Hepatic stellate cell (primary cell): ENCODE results near the gene MDN1.
"Not testable (repeated sequence)": the region's sequence is repeated elsewhere in the genome, so short reads cannot be mapped to it uniquely, and the experiment has no call there.

Experiments
- DNase-seq: peaks from one replicate; pipeline ENCODE4 v3.0.0; 2011; ENCODE audit warnings: low spot score

MDN1 gene

GRCh38 chr6:89819336-89820130 is at the start of gene MDN1:
Gene MDN1, minus strand, starts transcription at chr6:89819794. Its CDS starts 187 bp downstream, at chr6:89819607.
- DNase-seq = peak; percentile 93

- DNase-seq = no peak
Measured at GRCh38 chr6:89866024-89866678, 46.6 kb upstream of the MDN1 start.

DNA sequence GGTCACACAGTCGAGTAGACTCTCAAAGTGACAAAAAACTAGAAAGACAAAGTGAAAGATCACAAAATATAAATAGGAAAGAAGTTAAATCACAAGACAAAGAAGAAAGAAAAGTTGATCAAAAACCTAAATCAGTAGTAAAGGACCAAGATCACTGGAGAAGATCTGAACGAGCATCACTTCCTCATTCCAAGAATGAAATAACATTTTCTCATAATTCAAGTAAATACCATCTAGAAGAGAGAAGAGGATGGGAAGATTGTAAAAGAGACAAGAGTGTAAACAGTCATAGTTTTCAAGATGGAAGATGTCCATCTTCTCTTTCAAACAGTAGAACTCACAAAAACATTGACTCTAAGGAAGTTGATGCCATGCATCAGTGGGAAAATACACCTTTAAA is 43.1 kb upstream of the MDN1 start:
- DNase-seq = no peak

DNA sequence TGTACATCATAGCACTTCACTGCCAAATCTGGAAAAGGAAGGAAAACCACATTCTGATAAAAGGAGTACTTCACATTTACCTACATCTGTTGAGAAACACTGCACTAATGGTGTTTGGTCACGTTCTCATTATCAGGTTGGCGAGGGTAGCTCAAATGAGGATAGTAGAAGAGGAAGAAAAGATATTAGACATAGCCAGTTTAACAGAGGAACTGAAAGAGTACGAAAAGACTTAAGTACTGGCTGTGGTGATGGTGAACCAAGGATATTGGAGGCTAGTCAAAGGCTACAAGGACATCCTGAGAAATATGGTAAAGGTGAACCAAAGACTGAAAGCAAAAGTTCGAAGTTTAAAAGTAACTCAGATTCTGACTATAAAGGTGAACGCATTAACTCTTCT is 42.7 kb upstream of the MDN1 start:
- DNase-seq = no peak

DNA sequence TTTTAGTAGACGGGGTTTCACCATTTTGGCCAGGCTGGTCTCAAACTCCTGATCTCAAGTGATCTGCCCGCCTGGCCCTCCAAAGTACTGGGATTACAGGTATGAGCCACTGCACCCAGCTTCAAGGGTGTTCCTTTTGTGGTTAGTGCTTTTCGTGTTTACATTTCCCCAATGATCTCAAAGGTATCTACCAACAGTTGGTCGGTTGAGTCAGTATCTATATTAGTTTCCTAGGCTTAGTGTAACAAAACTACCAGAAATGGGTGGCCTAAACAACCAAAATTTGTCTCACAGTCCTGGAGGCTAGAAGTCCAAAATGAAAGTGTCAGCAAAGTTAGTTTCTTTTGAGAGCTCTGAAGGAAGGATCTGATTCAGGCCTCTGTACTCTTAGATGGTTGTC is 40.1 kb upstream of the MDN1 start:
- no peak for DNase-seq

DNA sequence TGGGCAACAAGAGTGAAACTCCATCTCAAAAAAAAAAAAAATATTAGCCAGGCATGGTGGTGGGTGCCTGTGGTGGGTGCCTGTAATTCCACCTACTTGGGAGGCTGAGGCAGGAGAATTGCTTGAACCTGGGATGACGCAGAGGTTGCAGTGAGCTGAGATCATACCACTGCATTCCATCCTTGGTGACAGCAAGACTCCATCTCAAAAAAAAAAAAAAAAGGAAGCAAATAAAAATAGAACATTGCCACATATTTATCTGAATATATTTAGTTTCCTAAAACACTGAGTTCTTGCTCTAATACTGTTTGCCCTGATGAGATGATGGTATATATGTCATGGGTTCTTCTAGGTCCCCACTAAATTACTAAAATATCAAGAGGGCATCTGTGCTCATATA is 38.4 kb upstream of the MDN1 start:
- DNase-seq = no peak

DNA sequence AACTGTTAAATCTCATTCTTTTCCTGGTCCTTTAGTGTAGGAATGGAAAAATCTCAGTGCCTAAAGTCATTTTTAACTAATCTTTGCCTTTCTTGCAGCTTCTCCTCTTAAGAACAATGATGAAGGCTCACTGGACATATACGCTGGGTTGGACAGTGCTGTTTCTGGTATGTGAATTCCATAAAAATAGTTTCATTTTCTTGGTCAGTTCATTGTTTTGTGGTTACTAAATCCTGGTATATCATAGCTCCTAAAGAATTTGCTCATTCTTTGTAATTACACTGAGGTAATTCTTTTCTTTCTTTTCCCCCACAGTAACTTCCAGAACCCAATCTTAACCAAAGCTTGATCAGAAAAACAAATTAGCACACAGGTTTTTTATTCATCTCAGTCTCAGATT is 33.5 kb upstream of the MDN1 start:
- peak; percentile 37 for DNase-seq

DNA sequence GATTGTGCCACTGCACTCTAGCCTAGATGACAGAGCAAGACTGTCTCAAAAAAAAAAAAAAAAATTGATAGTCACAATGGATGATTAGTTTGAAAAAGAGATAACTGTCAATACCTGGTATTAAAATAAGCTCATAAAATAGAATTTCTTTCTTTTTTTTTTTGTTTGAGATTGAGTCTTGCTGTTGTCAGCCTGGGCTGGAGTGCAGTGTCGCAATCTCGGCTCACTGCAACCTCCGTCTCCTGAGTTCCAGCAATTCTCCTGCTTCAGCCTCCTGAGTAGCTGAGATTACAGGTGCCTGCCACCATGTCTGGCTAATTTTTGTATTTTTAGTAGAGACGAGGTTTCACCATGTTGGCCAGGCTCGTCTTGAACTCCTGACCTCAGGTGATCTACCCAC is 27.9 kb upstream of the MDN1 start:
- not testable (repeated sequence) for DNase-seq

DNA sequence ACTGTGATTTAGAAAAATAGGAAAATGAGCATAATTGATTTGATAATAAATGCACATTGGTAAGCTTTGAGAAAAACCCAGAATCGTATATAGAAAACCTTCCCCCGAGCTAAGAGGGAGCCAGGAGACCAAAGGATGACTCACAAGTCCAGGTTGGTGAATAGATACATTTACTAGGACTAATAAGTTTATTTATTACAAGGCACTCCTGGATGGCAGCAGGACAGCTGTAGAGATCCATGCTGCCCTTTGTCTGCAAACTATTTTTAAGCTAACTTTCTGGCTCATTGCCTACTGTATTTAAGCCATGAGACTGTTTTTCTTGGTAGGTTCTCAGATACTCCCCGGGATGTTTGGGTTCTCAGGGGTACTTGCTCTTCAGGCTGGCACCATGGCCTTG is 23.5 kb upstream of the MDN1 start:
- peak; percentile 26 for DNase-seq

DNA sequence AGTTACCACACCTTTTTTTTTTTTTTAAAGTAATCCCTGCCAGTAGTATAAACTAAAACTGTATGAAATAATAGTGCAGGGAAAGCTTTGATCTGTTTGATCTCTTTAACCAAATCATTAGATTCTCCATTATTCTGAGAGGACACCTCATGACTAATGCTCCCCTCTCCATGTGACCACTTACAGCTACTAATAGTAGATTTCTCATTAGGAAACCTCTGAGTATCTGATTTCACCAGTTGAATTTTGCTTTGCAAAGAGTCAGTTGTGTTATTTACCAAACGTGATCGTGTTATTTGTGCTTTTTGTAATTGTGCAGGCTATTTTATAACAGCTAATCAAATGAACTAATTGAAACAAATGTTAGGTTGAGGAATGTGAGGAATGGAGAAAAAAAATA is 22.6 kb upstream of the MDN1 start:
- DNase-seq = no peak

DNA sequence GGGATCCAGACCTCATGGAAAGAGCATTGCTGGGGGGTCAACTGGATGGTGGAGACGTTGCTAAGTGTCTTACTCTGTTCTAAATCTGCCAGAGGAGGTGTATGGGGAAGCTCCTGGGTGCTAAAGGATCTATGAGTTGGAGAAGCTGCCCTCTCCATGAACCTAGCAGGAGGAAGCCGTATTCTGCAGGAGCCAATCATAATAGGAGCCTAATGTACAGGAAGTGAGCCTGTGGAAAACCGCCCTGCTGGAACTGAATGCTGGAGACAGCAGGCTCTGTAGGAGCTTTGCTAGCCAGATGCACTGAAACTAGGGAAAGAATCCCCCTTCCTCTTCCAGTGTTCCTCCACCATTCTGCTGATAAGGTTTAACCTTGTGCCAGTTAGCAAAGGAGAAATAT is 20.9 kb upstream of the MDN1 start:
- no peak for DNase-seq

GRCh38 chr6:89836639-89837222 is 17.1 kb upstream of the MDN1 start:
- DNase-seq = no peak

GRCh38 chr6:89834884-89835792 is 15.5 kb upstream of the MDN1 start:
- DNase-seq = no peak

DNA sequence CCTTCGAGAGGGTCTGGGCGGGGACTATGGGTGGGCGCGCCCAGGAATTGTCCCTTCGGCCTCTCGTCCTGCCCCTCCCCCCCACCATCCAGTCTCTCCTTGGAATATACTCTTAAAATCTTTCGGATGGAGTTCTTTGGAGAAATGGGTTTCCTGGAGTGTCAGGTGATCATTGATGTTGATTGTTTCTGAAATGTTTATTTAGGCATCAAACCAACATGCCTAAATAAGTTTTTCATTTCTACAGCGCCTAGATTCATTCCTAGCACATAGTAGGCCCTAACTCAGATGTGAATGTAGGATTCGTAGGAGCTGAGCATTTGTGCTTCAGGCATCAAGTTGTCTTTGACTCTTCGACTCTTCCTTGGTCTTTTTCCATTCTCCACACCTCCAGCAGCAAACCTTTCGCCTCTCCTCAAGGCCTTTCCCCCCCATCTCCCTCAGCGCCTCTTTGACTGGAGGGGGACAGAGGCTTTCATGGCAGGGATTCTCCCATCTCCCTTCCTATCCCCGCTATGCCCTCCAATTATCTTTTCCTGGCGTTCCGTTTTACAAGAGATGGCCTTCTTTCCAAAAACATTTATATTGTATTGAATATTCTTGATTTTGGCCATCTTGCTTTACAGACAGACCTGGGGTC is 10.7 kb upstream of the MDN1 start:
- no peak for DNase-seq

GRCh38 chr6:89829472-89830169 is 10.0 kb upstream of the MDN1 start, which contains the start of gene CASP8AP2:
Gene CASP8AP2, plus strand, starts transcription at chr6:89829880.
- peak; percentile 98 for DNase-seq

- DNase-seq = peak; percentile 24
Measured at GRCh38 chr6:89828988-89829471, 9.4 kb upstream of the MDN1 start.

DNA sequence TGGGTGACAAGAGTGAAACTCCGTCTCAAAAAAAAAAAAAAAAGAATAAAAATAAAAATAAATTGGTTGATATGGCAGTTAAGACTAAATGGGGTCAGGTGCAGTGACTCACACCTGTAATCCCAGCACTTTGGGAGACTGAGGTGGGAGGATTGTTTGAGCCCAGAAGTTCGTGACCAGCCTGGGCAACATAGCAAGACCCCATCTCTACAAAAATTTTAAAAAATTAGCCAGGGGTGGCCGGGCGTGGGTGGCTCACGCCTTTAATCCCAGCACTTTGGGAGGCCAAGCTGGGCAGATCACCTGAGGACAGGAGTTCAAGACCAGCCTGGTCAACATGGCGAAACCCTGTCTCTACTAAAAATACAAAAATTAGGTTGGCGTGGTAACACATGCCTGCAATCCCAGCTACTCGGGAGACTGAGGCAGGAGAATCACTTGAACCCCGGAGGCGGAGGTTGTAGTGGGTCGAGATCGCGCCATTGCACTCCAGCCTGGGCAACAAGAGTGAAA is 8.9 kb upstream of the MDN1 start:
- not testable (repeated sequence) for DNase-seq

DNA sequence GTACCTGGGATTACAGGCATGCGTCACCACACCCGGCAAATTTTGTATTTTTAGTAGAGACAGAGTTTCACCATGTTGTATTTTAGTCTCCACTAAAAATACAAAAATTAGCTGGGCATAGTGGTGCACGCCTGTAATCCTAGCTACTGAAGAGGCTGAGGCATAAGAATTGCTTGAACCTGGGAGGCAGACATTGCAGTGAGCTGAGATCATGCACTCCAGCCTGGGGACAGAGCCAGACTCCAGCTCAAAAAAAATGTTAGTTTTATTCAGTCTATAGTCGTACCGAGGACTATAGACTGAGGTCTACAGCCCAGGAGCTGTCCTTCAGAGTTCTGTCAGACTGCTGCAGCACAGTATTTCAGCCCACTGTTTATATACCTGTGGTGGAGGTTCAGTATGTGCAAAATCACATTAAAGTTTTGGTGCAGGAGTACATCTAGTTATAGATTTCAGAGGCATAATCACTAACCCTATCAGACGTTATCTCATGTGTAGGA is 6.5 kb upstream of the MDN1 start:
- no peak for DNase-seq

DNA sequence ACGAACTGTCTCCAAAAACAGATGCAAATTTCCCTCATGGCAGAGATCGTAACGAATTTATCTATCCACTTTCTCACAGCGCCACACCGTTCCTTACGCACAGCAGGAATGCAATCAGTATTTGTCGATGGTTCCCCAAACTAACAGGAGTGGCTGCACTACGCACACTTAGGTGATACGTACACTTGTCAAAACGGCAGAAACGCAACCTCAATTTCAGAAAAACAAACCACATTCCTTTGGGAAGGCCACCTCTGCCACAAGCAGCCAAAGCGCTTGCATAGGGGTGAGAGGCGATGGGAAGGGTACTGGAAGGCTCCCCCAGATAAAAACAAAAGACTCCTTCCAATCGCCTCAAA is 638 bp downstream of the MDN1 start:
- peak; percentile 15 for DNase-seq

GRCh38 chr6:89817481-89817880 is 2.1 kb downstream of the MDN1 start:
- no peak for DNase-seq

- not testable (repeated sequence) for DNase-seq
Measured at GRCh38 chr6:89813422-89813821, 6.2 kb downstream of the MDN1 start.
